Large intestine (tissue), 12 donors: Measurements from ENCODE around the gene CFAP251. TPM values are rescaled to one million over a fixed set of nuclear protein-coding genes. Genes with fewer than 3 reads are reported as not detected.
"Not testable (repeated sequence)": the region's sequence is repeated elsewhere in the genome, so short reads cannot be mapped to it uniquely, and the experiment has no call there.

Experiments used
- DNase-seq, 2 donors: peaks; one replicate each; pipeline versions ENCODE4 v3.0.0 to v3.0.0-alpha.2; 2013
- H3K27ac ChIP-seq: one replicate; pipeline ENCODE4 v1.5.1; 2013; ENCODE audit warnings: low read length
- H3K27me3 ChIP-seq: 2 replicates; pipeline ENCODE4 v1.6.1; 2013; ENCODE audit warnings: low read length; ENCODE audit not compliant: control insufficient read depth, insufficient read depth
- H3K36me3 ChIP-seq: 2 replicates; pipeline ENCODE4 v1.6.1; 2013; ENCODE audit warnings: low read length; ENCODE audit not compliant: control insufficient read depth, insufficient read depth
- H3K4me1 ChIP-seq: one replicate; pipeline ENCODE4 v1.6.1; 2013; ENCODE audit warnings: low read length; ENCODE audit not compliant: control insufficient read depth, insufficient read depth
- H3K4me3 ChIP-seq: one replicate; pipeline ENCODE4 v1.5.1; 2013; ENCODE audit warnings: low read length
- H3K9me3 ChIP-seq: one replicate; pipeline ENCODE4 v1.6.1; 2013; ENCODE audit warnings: mild to moderate bottlenecking, low read depth, low read length, moderate library complexity; ENCODE audit not compliant: control insufficient read depth
- WGBS: methylation state at CpG from one replicate; pipeline ENCODE4 v1.1.5; 2013; ENCODE audit warnings: low lambda C conversion rate; ENCODE audit not compliant: insufficient coverage; 5-methylcytosine and 5-hydroxymethylcytosine counted together
- long read RNA-seq, 11 donors: transcript quantifications; one replicate each; lab custom pipeline, GENCODE V29; 2026
- polyA plus RNA-seq: library from polyadenylated mRNA; unstranded; fragments of 120-200 nt; gene quantifications from one replicate; pipeline ENCODE4 v1.2.1, GENCODE V29; 2013

CFAP251 gene
- polyA plus RNA-seq = 2.2 TPM
- long read RNA-seq, donor 1 = 0 reads
- long read RNA-seq, donor 2, partial matches to known transcripts = 0 of 1 reads
- long read RNA-seq, donor 2, other reads (novel, unspliced or antisense) = 0 of 1 reads
- long read RNA-seq, donor 3 = 0 reads
- long read RNA-seq, donor 4 = 0 reads
- long read RNA-seq, donor 5 = 0 reads
- long read RNA-seq, donor 6 = 0 reads
- long read RNA-seq, donor 7 = 0 reads
- long read RNA-seq, donor 8 = 0 reads
- long read RNA-seq, donor 9 = 0 reads
- long read RNA-seq, donor 10 = 0 reads
- long read RNA-seq, donor 11 = 0 reads

GRCh38 chr12:121917950-121918678, at the start of gene CFAP251:
CFAP251 (plus strand) TSS chr12:121918592; CDS start chr12:121921306, 2,714 bp downstream.
- Histone ChIP-seq H3K36me3 (peaks cover 27% of the 10 kb centered on the region), H3K27ac (peak within 1 kb of the TSS; percentile 37), H3K9me3 (no peaks in the 10 kb centered on the region), H3K4me3 (peak within 1 kb of the TSS; percentile 45), H3K4me1 (peaks cover 2% of the 10 kb centered on the region), H3K27me3 (no peaks in the 10 kb centered on the region)
- peak; percentile 95 for DNase-seq
- WGBS = no CpG with 5 or more reads among the region's 41 CpGs

DNA sequence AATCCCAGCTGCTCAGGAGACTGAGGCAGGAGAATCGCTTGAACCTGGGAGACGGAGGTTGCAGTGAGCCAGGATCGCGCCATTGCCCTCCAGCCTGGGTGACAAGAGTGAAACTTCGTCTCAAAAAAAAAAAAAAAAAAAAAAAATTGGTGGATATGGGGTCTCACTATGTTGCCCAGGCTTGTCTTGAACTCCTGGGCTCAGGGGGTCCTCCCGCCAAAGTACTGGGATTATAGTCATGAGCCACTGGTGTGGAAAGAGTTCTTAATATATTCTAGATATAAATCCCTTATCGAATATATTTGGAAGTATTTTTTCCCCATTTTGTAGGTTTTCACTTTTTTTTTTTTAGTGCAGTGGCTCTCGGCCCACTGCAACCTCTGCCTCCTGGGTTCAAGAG, 49.2 kb upstream of the CFAP251 start:
- 100% methylated on average over 1 of the region's 8 CpGs for WGBS
- not testable (repeated sequence) for H3K9me3 ChIP-seq, H3K4me1 ChIP-seq, H3K27me3 ChIP-seq, DNase-seq, H3K27ac ChIP-seq, H3K36me3 ChIP-seq, H3K4me3 ChIP-seq

GRCh38 chr12:121871467-121871866, 46.9 kb upstream of the CFAP251 start:
- no peaks in the 10 kb centered on the region for H3K9me3 ChIP-seq
- H3K4me1 ChIP-seq = no peaks in the 10 kb centered on the region
- no CpG with 5 or more reads among the region's 3 CpGs for WGBS
- H3K27ac ChIP-seq = no peak overlapping the region
- H3K36me3 ChIP-seq = no peaks in the 10 kb centered on the region
- H3K4me3 ChIP-seq = no peak overlapping the region
- DNase-seq = no peak
- H3K27me3 ChIP-seq = no peaks in the 10 kb centered on the region

GRCh38 chr12:121872546-121873215, 45.7 kb upstream of the CFAP251 start:
- peak overlapping the region; percentile 37 for H3K27ac ChIP-seq
- no peaks in the 10 kb centered on the region for H3K9me3 ChIP-seq
- H3K4me3 ChIP-seq = no peak overlapping the region
- no peaks in the 10 kb centered on the region for H3K27me3 ChIP-seq
- DNase-seq = peak; percentile 51 to 65
- no CpG with 5 or more reads among the region's 5 CpGs for WGBS
- H3K4me1 ChIP-seq = no peaks in the 10 kb centered on the region
- H3K36me3 ChIP-seq = no peaks in the 10 kb centered on the region

- no CpG with 5 or more reads among the region's 6 CpGs for WGBS
- H3K4me1 ChIP-seq = no peaks in the 10 kb centered on the region
- H3K27ac ChIP-seq = peak overlapping the region; percentile 37
- no peaks in the 10 kb centered on the region for H3K9me3 ChIP-seq
- H3K27me3 ChIP-seq = no peaks in the 10 kb centered on the region
- no peak for DNase-seq
- no peak overlapping the region for H3K4me3 ChIP-seq
- H3K36me3 ChIP-seq = no peaks in the 10 kb centered on the region
Measured at GRCh38 chr12:121873216-121873569, 45.2 kb upstream of the CFAP251 start.

- Histone ChIP-seq H3K9me3 (no peaks in the 10 kb centered on the region), H3K27ac (no peak overlapping the region), H3K4me3 (no peak overlapping the region), H3K36me3 (no peaks in the 10 kb centered on the region), H3K4me1 (no peaks in the 10 kb centered on the region), H3K27me3 (no peaks in the 10 kb centered on the region)
- no CpG with 5 or more reads among the region's 6 CpGs for WGBS
- DNase-seq = no peak
Measured at GRCh38 chr12:121874071-121874470, 44.3 kb upstream of the CFAP251 start.

DNA sequence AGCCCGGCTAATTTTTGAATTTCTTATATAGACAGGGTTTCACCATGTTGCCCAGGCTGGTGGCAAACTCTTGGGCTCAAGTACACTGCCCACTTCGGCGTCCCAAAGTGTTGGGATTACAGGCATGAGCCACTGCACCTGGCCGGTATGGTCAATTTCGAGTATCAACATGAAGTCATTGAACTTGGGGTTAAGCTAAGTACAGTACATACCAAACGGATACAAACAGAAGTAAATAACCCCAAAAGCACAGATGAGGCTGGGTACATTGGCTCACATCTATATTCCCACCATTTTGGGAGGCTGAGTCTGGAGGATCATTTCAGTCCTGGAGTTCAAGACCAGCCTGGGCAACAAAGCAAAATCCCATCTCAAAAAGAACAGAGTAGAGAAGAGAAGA, 42.8 kb upstream of the CFAP251 start:
- no peak overlapping the region for H3K27ac ChIP-seq
- no peaks in the 10 kb centered on the region for H3K9me3 ChIP-seq
- H3K36me3 ChIP-seq = no peaks in the 10 kb centered on the region
- H3K4me1 ChIP-seq = no peaks in the 10 kb centered on the region
- no peak overlapping the region for H3K4me3 ChIP-seq
- DNase-seq = no peak
- H3K27me3 ChIP-seq = no peaks in the 10 kb centered on the region
- WGBS = no CpG with 5 or more reads among the region's 6 CpGs

DNA sequence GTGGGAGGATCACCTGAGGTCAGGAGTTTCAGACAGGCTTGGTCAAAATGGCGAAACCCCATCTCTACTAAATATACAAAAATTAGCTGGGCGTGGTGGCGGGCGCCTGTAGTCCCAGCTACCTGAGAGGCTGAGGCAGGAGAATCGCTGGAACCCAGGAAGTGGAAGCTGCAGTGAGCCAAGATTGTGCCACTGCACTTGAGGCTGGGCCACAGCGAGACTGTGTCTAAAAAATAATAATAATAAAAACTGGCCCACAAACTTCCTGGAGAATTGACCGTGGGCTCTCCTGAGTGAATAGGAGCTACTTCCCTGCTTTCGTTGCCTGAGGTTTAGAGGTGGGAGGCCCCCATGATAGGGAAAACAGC, 42.3 kb upstream of the CFAP251 start:
- not testable (repeated sequence) for H3K27me3 ChIP-seq, H3K4me1 ChIP-seq, DNase-seq, H3K9me3 ChIP-seq, H3K36me3 ChIP-seq, H3K4me3 ChIP-seq, H3K27ac ChIP-seq
- no CpG with 5 or more reads among the region's 8 CpGs for WGBS

- H3K4me3 ChIP-seq = no peak overlapping the region
Measured at GRCh38 chr12:121883315-121883660, 35.1 kb upstream of the CFAP251 start.

DNA sequence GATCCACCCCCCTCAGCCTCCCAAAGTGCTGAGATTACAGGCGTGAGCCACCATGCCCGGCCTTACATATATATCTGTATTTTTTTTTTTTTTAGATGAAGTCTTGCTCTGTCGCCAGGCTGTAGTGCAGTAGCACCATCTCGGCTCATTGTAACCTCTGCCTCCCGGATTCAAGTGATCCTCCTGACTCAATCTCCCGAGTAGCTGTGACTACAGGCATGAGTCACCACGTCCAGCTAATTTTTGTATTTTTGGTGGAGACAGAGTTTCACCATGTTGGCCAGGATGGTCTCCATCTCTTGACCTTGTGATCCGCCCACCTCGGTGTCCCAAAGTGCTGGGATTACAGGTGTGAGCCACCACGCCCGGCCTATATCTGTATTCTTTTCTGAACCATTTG, 33.3 kb upstream of the CFAP251 start:
- H3K27ac ChIP-seq, H3K36me3 ChIP-seq, DNase-seq, H3K9me3 ChIP-seq, H3K27me3 ChIP-seq, H3K4me3 ChIP-seq: not testable (repeated sequence)
- WGBS = 93% methylated on average over 2 of the region's 11 CpGs
- H3K4me1 ChIP-seq = peaks cover 13% of the 10 kb centered on the region

More at GRCh38 chr12:121883315-121883660, 35.1 kb upstream of the CFAP251 start:
- H3K27me3 ChIP-seq = peaks cover 8% of the 10 kb centered on the region
- no peaks in the 10 kb centered on the region for H3K36me3 ChIP-seq
- 67% methylated on average over 1 of the region's 4 CpGs for WGBS
- DNase-seq = no peak
- peaks cover 3% of the 10 kb centered on the region for H3K4me1 ChIP-seq
- H3K27ac ChIP-seq = no peak overlapping the region
- no peaks in the 10 kb centered on the region for H3K9me3 ChIP-seq
